HEK293 (cell line): ENCODE measurements around the gene OCIAD1.

Source experiments
- CTCF ChIA-PET: fragments of 350-600 bp; formaldehyde crosslinking; extraction: SDS; loops from one replicate; lab custom pipeline; 2021; ENCODE audit warnings: antibody characterized with exemption; lab: Yijun Ruan, JAX
- POLR2A ChIA-PET: fragments of 300-600 bp; formaldehyde crosslinking; extraction: SDS; loops from one replicate; lab custom pipeline; 2020; ENCODE audit warnings: antibody characterized with exemption, inconsistent platforms; lab: Yijun Ruan, JAX
- H3K27ac ChIP-seq: fragments of 200-500 bp; sonication (Bioruptor generic); 2 replicates; pipeline ENCODE4 v1.5.1; 2014; ENCODE audit warnings: low read depth, low read length, control low read depth, inconsistent platforms; ENCODE audit errors: extremely low read depth
- H3K36me3 ChIP-seq, 2 experiments: fragments of 200-500 bp in 1 of 2; sonication (Bioruptor generic) in 1 of 2; 1 replicate in 1 of 2; 2 replicates in 1 of 2; pipeline ENCODE4 v1.5.1; 2014 to 2017; ENCODE audit warnings: inconsistent platforms in 2 of 2, low read length in 2 of 2; ENCODE audit not compliant: control insufficient read depth in 2 of 2, insufficient read depth in 1 of 2
- H3K4me1 ChIP-seq: fragments of 200-500 bp; sonication (Bioruptor generic); 2 replicates; pipeline ENCODE4 v1.5.1; 2014; ENCODE audit warnings: mild to moderate bottlenecking, low read length, inconsistent platforms; ENCODE audit not compliant: control insufficient read depth, insufficient read depth
- H3K4me3 ChIP-seq: 2 replicates; pipeline ENCODE4 v1.5.1; 2011; ENCODE audit warnings: low read depth, mild to moderate bottlenecking, control low read depth, low read length, moderate library complexity
- H3K9me3 ChIP-seq: fragments of 200-500 bp; sonication (Bioruptor generic); 2 replicates; pipeline ENCODE4 v1.5.1; 2014; ENCODE audit warnings: low read depth, low read length, inconsistent platforms; ENCODE audit not compliant: control insufficient read depth, insufficient read depth
- ELK4 ChIP-seq: IDR thresholded peaks from 2 replicates; pipeline ENCODE4 v1.6.1; 2011; ENCODE audit warnings: mild to moderate bottlenecking, low read depth, low read length, borderline replicate concordance
- GFI1B ChIP-seq: fragments of 450-650 bp; formaldehyde crosslinking; IDR thresholded peaks from 2 replicates; pipeline ENCODE4 v1.5.1; 2016; ENCODE audit warnings: missing biosample characterization, missing genetic modification characterization
- HIC1 ChIP-seq: fragments of 450-650 bp; formaldehyde crosslinking; IDR thresholded peaks from 2 replicates; pipeline ENCODE4 v1.5.1; 2016; ENCODE audit warnings: missing biosample characterization, missing genetic modification characterization
- PATZ1 ChIP-seq: fragments of 450-650 bp; formaldehyde crosslinking; IDR thresholded peaks from 2 replicates; pipeline ENCODE4 v1.5.1; 2016; ENCODE audit warnings: missing biosample characterization, missing genetic modification characterization
- PRDM1 ChIP-seq: fragments of 450-650 bp; formaldehyde crosslinking; IDR thresholded peaks from 2 replicates; pipeline ENCODE4; 2016; ENCODE audit warnings: missing biosample characterization, missing genetic modification characterization
- ZBTB20 ChIP-seq: fragments of 450-650 bp; formaldehyde crosslinking; IDR thresholded peaks from 2 replicates; pipeline ENCODE4 v1.5.1; 2016; ENCODE audit warnings: missing biosample characterization, missing genetic modification characterization
- ZBTB44 ChIP-seq: fragments of 450-650 bp; IDR thresholded peaks from 2 replicates; pipeline ENCODE4 v1.5.1; 2018; ENCODE audit warnings: missing biosample characterization, mild to moderate bottlenecking, missing genetic modification characterization
- ZNF221 ChIP-seq: fragments of 450-650 bp; formaldehyde crosslinking; IDR thresholded peaks from 2 replicates; pipeline ENCODE4 v1.5.1; 2017; ENCODE audit warnings: missing biosample characterization, missing genetic modification characterization, borderline replicate concordance
- ZNF292 ChIP-seq: fragments of 450-650 bp; formaldehyde crosslinking; IDR thresholded peaks from 2 replicates; pipeline ENCODE4 v1.5.1; 2016; ENCODE audit warnings: low read depth, missing biosample characterization, missing genetic modification characterization, borderline replicate concordance
- ZNF341 ChIP-seq: fragments of 450-650 bp; formaldehyde crosslinking; IDR thresholded peaks from 2 replicates; pipeline ENCODE4; 2016; ENCODE audit warnings: low read depth, missing biosample characterization, missing genetic modification characterization
- ZNF433 ChIP-seq: fragments of 450-650 bp; formaldehyde crosslinking; IDR thresholded peaks from 2 replicates; pipeline ENCODE4 v1.5.1; 2016; ENCODE audit warnings: missing biosample characterization, missing genetic modification characterization, low read depth
- ZNF610 ChIP-seq: fragments of 450-650 bp; formaldehyde crosslinking; IDR thresholded peaks from 2 replicates; pipeline ENCODE4 v1.5.1; 2016; ENCODE audit warnings: missing biosample characterization, missing genetic modification characterization, borderline replicate concordance
- ZNF701 ChIP-seq: fragments of 450-650 bp; formaldehyde crosslinking; IDR thresholded peaks from 2 replicates; pipeline ENCODE4 v1.5.1; 2016; ENCODE audit warnings: missing biosample characterization, missing genetic modification characterization
- ZNF747 ChIP-seq: fragments of 450-650 bp; formaldehyde crosslinking; IDR thresholded peaks from 2 replicates; pipeline ENCODE4 v1.5.1; 2016; ENCODE audit warnings: missing biosample characterization, missing genetic modification characterization
- ZNF776 ChIP-seq: fragments of 450-650 bp; formaldehyde crosslinking; IDR thresholded peaks from 2 replicates; pipeline ENCODE4 v1.5.0; 2017; ENCODE audit warnings: missing biosample characterization, missing genetic modification characterization, borderline replicate concordance
- ZSCAN16 ChIP-seq: fragments of 450-650 bp; formaldehyde crosslinking; IDR thresholded peaks from 2 replicates; pipeline ENCODE4 v1.5.1; 2016; ENCODE audit warnings: missing biosample characterization, missing genetic modification characterization
- ZSCAN23 ChIP-seq: fragments of 450-650 bp; formaldehyde crosslinking; IDR thresholded peaks from 2 replicates; pipeline ENCODE4 v1.5.1; 2016; ENCODE audit warnings: missing biosample characterization, missing genetic modification characterization
- ZXDB ChIP-seq: fragments of 450-650 bp; formaldehyde crosslinking; IDR thresholded peaks from 2 replicates; pipeline ENCODE4 v1.5.1; 2016; ENCODE audit warnings: missing biosample characterization, missing genetic modification characterization

Gene OCIAD1

GRCh38 chr4:48906206-48907173 lies 75.6 kb downstream of the OCIAD1 start, which contains the start of gene OCIAD2 (continued):
- peak; percentile 98 for TF ChIP-seq HIC1 (tag by site-specific recombination)
- no peak for TF ChIP-seq ZSCAN16 (tag by site-specific recombination)
- no peak for TF ChIP-seq ZNF433 (tag by site-specific recombination)
- no peak for TF ChIP-seq ZSCAN23 (tag by site-specific recombination)
- peak; percentile 44 for TF ChIP-seq ZNF341 (tag by site-specific recombination)
- TF ChIP-seq ZBTB20 (tag by site-specific recombination): 0 out of 2 replicates have a peak, but pooled peaks have one; percentile 37
- TF ChIP-seq PRDM1: peak; percentile 62; the same call in 1 of the 2 replicates
- TF ChIP-seq ZNF221 (tag by site-specific recombination): no peak
- TF ChIP-seq GFI1B: no peak
- TF ChIP-seq ZNF776: no peak
- TF ChIP-seq ZXDB (tag by site-specific recombination): peak; percentile 27; the same call in 1 of the 2 replicates
- TF ChIP-seq ZNF292 (tag by site-specific recombination): no peak
- peak; percentile 75 for TF ChIP-seq PATZ1

- POLR2A ChIA-PET: no interaction called here
- CTCF ChIA-PET: interaction anchor here (1.2 kb wide), 1 partner anchor 34 kb away, joined by 3 read pairs; no protein-coding TSS in a partner anchor
- H3K4me1 ChIP-seq: peaks cover 2% of the 10 kb centered on the region; the same call in 1 of the 2 replicates
- no peak overlapping the region for H3K27ac ChIP-seq
- no peak overlapping the region for H3K4me3 ChIP-seq
- no peak for TF ChIP-seq ZNF701 (tag by site-specific recombination)
- no peak for TF ChIP-seq ZBTB44 (tag by site-specific recombination)
- no peak for TF ChIP-seq ZNF747 (tag by site-specific recombination)
- no peak for TF ChIP-seq ZNF610 (tag by site-specific recombination)
- TF ChIP-seq ELK4: no peak
- no peaks in the 10 kb centered on the region for H3K9me3 ChIP-seq
- peaks cover 0 to 4% of the 10 kb centered on the region in 2 experiments; a peak in 1 of 3 replicates for H3K36me3 ChIP-seq
These were observed 77.0 kb downstream of the OCIAD1 start for GRCh38 chr4:48907706-48908477.
